ENCODE measurements around the gene KLHL9.
A peak's percentile ranks its signal among the peaks of the same experiment; 100 is the strongest.
"Not testable (repeated sequence)": the region's sequence is repeated elsewhere in the genome, so short reads cannot be mapped to it uniquely, and the experiment has no call there.

Gene KLHL9, protein sequence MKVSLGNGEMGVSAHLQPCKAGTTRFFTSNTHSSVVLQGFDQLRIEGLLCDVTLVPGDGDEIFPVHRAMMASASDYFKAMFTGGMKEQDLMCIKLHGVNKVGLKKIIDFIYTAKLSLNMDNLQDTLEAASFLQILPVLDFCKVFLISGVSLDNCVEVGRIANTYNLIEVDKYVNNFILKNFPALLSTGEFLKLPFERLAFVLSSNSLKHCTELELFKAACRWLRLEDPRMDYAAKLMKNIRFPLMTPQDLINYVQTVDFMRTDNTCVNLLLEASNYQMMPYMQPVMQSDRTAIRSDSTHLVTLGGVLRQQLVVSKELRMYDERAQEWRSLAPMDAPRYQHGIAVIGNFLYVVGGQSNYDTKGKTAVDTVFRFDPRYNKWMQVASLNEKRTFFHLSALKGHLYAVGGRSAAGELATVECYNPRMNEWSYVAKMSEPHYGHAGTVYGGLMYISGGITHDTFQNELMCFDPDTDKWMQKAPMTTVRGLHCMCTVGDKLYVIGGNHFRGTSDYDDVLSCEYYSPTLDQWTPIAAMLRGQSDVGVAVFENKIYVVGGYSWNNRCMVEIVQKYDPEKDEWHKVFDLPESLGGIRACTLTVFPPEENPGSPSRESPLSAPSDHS

DNA sequence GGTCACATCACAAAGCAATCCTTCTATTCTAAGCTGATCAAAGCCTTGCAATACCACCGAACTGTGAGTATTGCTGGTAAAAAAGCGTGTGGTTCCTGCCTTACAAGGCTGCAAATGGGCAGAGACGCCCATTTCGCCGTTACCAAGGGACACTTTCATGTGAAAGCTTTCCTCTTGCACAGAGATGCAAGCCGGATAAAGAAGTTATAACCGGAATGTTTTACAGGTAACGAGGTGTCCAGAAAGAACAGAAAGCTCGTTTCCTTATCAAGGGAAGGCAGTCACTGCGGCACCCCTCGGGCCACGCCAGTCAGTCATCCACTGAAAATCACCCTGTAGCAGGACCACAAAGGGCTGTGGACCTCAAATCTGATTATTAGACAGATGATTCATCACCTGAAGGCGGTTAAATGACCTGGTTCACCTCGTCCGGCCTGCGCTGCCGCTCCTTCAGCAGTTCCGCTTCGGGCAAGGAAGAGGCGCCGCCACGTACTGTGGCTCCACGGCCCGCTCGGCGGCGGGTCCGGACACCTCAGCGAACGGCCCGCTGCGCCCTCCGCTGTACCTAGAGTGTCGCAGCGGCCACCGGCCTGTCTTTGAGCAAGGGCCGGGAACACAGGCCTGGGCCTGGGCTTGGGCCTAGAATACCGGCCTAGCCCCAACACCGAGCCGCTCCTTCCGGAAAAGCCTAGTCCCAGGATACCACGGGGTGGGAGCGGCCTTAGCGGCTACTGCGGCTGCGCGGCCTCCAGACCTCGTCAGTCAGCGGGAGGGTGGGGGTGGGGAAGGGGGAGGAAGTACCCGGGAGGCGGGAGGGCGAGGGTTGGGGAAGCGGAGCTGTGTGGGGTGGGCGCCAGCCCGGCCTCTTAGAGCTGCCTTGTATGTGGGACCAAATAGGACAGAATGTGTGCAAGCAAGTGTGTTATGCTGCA, at the start of gene KLHL9:
KLHL9 (minus strand) TSS at position 704 of the 932 bp plus-strand sequence; CDS start at position 159, 545 bp downstream.
- peak; percentile 83 to 87 for DNase-seq (ENCODE audit: low read depth in 2 of 2)

DNA sequence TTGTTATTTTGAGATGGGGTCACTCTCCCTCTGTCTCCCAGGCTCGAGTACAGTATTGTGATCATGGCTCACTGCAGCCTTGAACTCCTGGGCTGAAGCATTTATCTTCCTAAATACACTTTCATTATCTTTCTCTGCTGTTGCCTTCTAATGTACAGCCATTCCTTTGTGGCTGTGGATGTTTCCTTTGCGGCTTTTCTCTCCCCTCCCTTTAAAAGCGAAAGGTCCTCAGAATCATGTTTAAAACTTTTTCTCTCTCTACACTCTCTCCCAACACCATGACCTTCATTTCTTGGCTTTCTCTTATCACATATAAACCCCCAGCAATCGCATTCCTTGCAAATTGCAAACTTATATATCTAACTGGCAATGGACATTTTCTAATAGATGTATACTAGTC, 48.4 kb upstream of the KLHL9 start:
- no peak for DNase-seq (ENCODE audit: low read depth in 2 of 2)

DNA sequence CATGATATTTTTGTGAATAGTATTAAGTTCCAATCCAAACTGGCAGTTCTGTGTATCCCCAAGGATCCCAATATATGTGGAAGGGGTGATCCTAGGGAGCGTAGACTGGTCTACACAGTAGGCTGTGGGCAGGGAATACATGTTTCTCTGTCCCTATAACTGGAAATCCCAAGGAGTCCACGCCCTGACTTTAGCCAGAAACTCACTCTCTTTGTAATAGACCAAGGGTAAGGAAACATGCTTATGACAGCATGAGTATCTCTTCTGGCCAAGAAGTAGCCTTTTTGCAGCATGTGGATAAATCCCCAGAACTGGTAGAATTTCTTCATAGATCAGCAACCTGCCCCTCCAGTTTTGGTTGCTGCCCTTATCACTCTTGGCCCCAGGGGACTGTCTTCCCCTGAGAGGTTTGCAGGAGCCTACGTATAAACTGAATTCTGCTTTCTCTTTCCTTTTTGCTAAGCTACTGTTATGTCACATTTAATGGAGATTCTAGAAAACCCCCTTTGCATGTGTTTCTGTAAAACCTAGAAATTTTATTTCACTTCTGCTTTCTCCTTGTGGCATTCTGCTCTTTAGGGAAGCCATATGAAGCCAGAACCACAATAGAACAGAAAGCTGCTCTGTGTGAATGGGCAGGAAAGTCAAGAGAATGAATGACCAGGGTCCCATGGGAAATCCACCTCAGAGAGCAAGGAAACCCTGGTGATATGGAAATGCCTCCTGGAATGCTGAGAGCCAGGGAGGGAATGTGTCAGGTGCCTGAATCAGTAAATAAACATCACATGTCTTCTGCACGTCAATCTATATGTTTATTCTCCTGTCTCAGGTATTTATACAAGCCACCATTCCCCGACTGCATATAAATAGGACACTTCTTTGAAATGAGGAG, 46.5 kb upstream of the KLHL9 start:
- no peak for DNase-seq (ENCODE audit: low read depth in 2 of 2)

DNA sequence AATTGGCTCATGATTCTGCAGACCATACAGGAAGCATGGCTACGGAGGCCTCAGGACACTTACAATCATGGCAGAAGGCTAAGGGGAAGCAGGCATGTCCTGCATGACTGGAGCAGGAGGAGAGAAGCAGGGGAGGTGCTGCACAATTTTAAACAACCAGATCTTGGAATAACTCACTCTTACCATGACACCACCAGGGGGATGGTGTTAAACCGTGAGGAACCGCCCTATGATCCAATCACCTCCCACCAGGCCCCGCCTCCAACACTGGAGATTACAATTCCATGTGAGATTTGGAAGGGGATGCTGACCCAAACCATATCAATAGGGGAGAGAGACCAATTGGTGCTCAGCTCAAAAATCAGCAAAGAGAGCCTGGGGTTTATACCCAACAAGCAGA, 36.3 kb upstream of the KLHL9 start:
- not testable (repeated sequence) for DNase-seq (ENCODE audit: low read depth in 2 of 2)

GRCh38 chr9:21367957-21368356, 32.8 kb upstream of the KLHL9 start, which contains the start of gene IFNA13:
Gene IFNA13, minus strand, starts transcription at chr9:21368057. Its CDS starts 47 bp downstream, at chr9:21368010.
- no peak for DNase-seq (ENCODE audit: low read depth in 2 of 2)

DNA sequence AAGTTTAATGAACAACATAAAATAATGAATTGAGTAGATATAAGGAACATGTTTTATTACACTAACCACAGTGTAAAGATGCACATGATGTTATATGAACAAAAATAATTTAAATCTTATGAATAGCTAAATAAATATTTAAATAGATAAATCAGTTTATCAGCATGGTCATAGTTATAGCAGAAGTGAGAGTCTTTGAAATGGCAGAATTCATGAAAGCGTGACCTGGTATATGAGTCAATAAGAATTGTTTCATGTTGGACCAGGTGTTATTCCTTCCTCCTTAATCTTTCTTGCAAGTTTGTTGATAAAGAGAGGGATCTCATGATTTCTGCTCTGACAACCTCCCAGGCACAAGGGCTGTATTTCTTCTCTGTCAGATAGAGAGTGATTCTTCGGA, 32.0 kb upstream of the KLHL9 start:
- not testable (repeated sequence) for DNase-seq (ENCODE audit: low read depth in 2 of 2)

DNA sequence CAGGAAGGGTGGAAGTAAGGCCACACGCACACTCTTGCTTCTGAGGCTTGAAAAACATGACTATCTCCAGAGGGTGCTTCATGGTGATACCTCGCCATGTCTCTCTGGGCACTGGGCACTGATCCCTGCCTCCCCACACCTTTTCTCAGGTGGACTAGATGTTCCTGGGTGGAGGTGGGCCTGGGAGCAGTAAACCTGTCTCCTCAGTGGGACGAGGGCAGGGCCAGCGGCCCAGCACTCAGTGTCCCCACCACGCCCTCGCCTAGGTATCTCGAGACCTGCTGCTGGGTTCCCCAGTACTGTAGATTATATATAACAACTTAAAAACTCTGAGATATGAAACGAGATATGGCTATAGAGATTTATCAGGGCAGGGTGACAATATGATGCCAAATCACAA, 27.1 kb upstream of the KLHL9 start:
- DNase-seq (ENCODE audit: low read depth in 2 of 2): no peak

- DNase-seq (ENCODE audit: low read depth in 2 of 2): no peak
Observed at GRCh38 chr9:21357479-21358460, 22.6 kb upstream of the KLHL9 start.

DNA sequence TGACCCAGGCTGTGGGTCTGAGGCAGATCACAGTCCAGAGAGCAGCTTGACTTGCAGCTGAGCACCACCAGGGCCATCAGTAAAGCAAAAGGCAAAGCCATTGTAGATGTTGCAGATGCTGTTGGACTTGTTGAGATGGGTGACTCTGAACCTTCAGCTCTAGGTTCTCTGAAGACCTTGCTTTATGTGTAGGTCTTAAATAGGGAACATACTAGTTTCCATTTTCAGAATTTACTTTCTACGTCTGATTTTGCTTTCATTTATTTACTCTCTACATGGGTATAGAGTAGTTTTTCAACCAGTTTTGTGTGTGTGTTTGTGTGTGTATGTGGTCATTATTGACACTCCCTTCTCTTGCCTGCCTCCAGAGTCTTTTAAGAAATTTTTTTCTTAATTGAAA, 15.6 kb upstream of the KLHL9 start, which contains the start of gene IFNA6:
IFNA6 (minus strand) TSS at position 101 of the 400 bp plus-strand sequence; CDS start at position 101, 0 bp downstream.
- no peak for DNase-seq (ENCODE audit: low read depth in 2 of 2)

DNA sequence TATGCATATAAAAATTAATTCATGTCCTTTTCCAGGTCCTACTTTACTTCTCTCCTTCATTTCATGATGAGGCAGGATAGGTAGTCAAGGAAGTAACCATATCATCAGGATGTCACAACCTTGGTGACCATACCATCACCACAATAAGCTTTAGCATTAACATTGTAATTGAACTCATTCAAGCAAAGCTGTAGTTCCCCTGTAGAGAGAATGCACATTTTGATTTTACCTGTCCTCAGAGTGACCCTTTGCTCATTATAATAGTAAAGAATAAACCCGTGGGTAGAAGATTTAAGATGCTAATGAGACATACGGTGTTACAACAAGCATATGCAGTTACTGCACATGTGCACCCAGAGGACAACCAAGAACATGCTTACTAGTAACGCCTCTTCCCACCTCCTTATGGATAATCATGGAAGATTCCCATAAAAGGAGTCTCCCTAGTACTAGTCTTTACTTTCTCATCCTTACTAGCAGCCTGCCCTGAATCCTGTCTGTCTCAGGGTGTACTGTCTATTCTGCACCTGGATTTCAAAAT, 13.3 kb upstream of the KLHL9 start:
- no peak for DNase-seq (ENCODE audit: low read depth in 2 of 2)

DNA sequence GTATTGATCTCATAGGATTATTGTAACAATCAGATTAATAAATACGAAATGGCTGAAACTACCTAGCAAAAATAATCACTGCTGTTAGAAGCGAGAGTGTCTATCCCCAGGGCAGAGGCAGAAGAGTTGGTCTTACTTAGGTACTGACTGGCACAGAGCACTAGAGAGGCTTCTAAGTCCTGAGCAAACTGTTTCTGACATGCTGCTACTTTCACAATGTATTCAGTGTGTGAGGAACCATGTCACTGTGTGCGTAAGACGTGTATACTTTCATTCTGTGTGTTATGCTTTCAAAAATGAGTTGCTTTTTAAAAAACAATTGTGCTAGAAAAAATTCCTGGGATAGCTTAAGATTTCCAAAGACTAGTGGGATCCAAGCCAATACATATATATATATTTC, 5.5 kb upstream of the KLHL9 start:
- no peak for DNase-seq (ENCODE audit: low read depth in 2 of 2)

GRCh38 chr9:21336457-21336856, 1.3 kb upstream of the KLHL9 start:
- DNase-seq (ENCODE audit: low read depth in 2 of 2): no peak

DNA sequence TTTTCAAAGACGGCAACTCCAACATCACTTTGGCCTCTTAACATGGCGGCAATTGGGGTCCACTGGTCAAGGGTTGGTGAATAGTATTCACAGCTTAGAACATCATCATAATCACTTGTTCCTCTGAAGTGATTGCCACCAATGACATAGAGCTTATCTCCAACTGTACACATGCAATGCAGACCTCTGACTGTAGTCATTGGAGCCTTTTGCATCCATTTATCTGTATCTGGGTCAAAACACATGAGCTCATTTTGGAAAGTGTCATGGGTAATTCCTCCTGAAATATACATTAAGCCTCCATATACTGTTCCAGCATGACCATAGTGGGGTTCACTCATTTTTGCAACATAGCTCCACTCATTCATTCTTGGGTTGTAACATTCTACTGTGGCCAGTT, 2.0 kb downstream of the KLHL9 start:
- no peak for DNase-seq (ENCODE audit: low read depth in 2 of 2)

DNA sequence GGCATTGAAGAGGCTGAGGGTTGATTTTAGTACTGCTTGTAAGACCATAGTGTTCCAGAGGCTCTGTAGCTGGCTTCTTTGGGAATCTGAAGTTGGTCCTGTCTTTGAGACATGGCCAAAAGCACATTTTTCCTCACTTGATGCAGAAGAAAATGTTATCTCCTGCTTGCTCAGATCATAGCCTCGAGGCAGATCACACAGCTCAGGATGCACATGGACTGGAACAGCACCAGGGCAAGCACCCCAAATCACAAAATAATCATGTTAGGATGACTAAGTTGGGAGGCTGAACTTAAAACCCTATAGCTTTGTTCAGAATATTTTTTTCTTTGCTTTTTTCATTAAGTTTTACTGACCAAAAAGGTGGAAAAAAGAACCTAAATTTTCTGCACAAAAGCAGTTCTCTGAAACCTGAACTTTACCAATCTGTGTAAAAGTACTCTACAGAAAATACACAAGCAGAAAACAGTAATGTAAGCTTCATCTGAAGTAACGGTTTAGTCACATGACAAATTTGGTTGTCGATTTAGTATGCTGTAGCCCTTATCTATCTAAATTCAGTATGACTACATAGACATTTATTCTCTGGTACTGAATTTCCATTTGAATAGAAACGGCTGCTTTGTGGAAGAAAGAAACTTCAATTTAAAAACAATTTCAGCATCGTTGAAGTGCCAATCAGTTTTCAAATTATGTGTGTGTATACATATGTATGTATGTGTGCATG, 3.4 kb downstream of the KLHL9 start:
- no peak for DNase-seq (ENCODE audit: low read depth in 2 of 2)

GRCh38 chr9:21326526-21327139, 8.6 kb downstream of the KLHL9 start:
- DNase-seq (ENCODE audit: low read depth in 2 of 2): no peak

- no peak for DNase-seq (ENCODE audit: low read depth in 2 of 2)
Observed at GRCh38 chr9:21324047-21324446, 11.2 kb downstream of the KLHL9 start.

DNA sequence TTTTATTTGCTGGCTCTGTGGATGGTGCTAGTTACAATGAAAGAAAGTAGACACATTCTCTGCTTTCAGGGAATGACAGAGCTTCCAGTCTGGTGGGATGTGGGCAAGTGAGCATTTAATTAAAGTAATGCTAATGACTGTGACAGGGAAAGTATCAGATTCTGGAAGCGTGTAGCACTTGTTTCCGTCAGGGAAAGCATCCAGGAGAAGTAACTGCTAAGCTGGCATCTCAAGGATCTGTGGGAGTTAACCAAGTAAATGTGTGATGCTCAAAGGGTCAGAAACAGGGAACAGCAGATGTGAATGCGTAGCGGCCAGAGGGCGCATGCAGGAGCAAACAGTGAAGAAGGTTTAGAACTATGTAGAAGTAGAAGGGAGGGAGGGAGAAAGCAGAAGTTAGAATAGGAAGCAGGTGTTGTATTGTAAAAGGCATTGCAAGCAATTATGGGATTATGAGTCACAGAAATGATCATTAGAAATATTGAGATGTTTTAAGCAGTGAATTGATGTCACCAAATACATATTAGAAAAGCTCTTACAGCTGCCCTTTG, 12.2 kb downstream of the KLHL9 start:
- no peak for DNase-seq (ENCODE audit: low read depth in 2 of 2)

DNA sequence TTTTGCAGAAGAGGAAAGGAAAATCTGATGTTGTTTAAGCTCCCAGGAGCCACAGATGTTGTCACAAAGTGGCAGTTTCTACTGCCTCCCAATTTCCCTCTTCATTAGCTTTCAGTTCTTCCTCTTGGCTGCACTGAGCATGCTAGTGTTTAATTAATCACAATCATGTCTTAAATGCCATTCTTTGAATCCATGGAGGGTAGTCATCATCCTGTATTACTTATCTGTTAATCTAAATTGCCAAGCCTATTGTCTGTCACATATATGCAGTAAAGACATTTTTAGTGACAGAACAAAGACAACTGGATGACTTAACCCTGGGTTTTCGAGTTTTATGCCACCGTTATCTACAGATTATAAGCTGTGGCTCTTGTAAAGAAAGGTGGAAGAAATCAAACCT, 14.7 kb downstream of the KLHL9 start:
- DNase-seq (ENCODE audit: low read depth in 2 of 2): no peak

Data from stimulated activated CD4-positive, alpha-beta T cell treated with anti-CD3 and anti-CD28 coated beads, Interleukin-4, amount 100 ng/mL, for 48 hours (primary cell).